ENCODE data around the gene ENDOD1.
"Not testable (repeated sequence)": the region's sequence is repeated elsewhere in the genome, so short reads cannot be mapped to it uniquely, and the experiment has no call there.

ENDOD1 gene, protein sequence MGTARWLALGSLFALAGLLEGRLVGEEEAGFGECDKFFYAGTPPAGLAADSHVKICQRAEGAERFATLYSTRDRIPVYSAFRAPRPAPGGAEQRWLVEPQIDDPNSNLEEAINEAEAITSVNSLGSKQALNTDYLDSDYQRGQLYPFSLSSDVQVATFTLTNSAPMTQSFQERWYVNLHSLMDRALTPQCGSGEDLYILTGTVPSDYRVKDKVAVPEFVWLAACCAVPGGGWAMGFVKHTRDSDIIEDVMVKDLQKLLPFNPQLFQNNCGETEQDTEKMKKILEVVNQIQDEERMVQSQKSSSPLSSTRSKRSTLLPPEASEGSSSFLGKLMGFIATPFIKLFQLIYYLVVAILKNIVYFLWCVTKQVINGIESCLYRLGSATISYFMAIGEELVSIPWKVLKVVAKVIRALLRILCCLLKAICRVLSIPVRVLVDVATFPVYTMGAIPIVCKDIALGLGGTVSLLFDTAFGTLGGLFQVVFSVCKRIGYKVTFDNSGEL

DNA sequence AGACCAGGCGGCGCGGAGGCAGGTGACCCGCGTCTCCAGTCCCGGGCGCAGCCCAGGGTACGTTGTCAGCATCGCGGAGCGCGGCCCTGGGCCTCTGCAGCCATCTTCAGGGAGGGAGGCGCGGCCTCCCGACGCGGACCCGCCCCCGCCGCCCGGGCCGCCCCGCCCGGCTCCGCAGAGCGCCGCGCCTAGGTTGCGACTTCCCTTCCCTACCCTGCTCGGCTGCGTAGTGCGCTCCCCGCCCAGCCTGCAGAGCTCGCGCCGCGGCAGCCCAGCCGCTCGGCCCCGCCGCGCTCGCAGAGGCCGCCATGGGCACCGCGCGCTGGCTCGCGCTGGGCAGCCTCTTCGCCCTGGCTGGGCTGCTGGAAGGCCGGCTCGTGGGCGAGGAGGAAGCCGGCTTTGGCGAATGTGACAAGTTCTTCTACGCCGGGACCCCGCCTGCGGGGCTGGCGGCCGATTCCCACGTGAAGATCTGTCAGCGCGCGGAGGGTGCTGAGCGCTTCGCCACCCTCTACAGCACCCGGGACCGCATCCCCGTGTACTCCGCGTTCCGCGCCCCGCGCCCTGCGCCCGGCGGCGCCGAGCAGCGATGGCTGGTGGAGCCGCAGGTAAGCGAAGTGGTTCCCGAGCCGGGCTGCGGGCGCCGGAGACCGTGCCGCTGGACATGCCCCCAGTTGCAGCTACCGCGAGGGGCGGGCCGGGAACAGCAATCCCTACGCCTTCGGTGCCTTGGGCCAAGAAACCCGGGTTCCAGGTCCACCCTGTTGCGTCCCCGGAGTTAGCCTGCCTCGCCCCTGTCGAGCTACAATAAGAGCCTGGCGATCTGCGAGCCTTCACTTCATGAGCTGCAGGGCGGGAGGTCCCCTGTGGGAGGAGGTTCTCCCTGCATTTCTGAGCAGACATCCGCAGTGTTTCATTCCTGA is at the start of gene ENDOD1:
Gene ENDOD1, plus strand, starts transcription at position 227 of the 923 bp plus-strand sequence. Its CDS starts 82 bp downstream, at position 309.
- Mint-ChIP-seq H3K27me3 (no peaks in the 10 kb centered on the region), H3K4me3 (peak within 1 kb of the TSS; percentile 90 to 95), H3K9me3 (no peaks in the 10 kb centered on the region), H3K4me1 (peaks cover 75% of the 10 kb centered on the region), H3K27ac (peak within 1 kb of the TSS; percentile 95 to 97)
- ATAC-seq (peak; percentile 95), DNase-seq (peak; percentile 85 to 88)

DNA sequence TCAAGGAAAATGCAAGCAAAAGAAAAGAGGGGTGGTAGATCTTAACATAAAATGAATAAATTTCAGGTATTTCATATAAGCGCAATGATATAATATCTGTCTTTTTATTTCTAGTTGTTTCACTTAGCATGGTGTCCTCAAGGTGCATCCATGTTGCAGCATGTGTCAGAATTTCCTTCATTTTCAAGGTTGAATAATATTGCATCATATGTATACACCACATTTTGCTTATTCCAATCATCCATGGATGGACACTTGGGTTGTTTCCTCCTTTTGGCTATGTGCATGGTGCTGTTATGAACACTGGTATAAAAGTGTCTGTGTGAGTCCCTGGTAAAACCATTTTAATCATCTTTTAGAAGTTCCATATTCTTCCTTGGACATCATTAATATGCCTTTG is 47.4 kb upstream of the ENDOD1 start:
- Mint-ChIP-seq H3K9me3 (no peaks in the 10 kb centered on the region), H3K4me3 (no peak overlapping the region), H3K4me1 (peaks cover 12% of the 10 kb centered on the region), H3K27me3 (peaks cover 75% of the 10 kb centered on the region), H3K27ac (no peak overlapping the region)
- DNase-seq (no peak), ATAC-seq (no peak)

DNA sequence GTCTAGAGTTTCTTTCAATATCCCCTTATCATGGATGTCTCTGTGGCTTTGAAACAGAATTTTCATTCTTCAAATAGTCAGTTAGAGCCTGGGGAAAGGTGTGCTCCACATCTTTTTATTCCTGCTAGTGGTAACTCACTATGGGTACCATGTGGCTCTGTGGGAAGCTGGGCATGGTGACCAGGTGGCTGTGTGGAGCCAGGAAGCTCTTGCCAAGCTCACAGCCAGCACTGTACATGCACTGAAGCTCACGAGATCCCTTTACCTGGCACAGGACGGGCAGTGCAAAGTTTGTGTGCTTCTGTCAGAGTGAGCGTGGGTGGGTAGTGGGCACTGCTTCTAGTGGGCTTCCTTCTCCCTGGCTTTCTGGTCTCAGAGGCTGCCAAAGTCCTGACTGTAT is 46.7 kb upstream of the ENDOD1 start:
- H3K27ac Mint-ChIP-seq, result no peak overlapping the region
- no peaks in the 10 kb centered on the region for H3K9me3 Mint-ChIP-seq
- peaks cover 12% of the 10 kb centered on the region for H3K4me1 Mint-ChIP-seq
- ATAC-seq, result no peak
- no peak for DNase-seq
- H3K4me3 Mint-ChIP-seq, result no peak overlapping the region
- H3K27me3 Mint-ChIP-seq, result peaks cover 73% of the 10 kb centered on the region

- ATAC-seq (no peak), DNase-seq (no peak)
- peaks cover 70% of the 10 kb centered on the region for H3K27me3 Mint-ChIP-seq
- no peaks in the 10 kb centered on the region for H3K9me3 Mint-ChIP-seq
- peaks cover 7% of the 10 kb centered on the region for H3K4me1 Mint-ChIP-seq
- no peak overlapping the region for H3K27ac Mint-ChIP-seq
- H3K4me3 Mint-ChIP-seq, result no peak overlapping the region
Observed at GRCh38 chr11:95044010-95044409, 45.6 kb upstream of the ENDOD1 start.

- H3K4me1 Mint-ChIP-seq, result peaks cover 7% of the 10 kb centered on the region
- no peaks in the 10 kb centered on the region for H3K9me3 Mint-ChIP-seq
- ATAC-seq (no peak), DNase-seq (no peak)
- peaks cover 64% of the 10 kb centered on the region for H3K27me3 Mint-ChIP-seq
- H3K4me3 Mint-ChIP-seq, result no peak overlapping the region
- H3K27ac Mint-ChIP-seq, result no peak overlapping the region
Observed at GRCh38 chr11:95045812-95046211, 43.8 kb upstream of the ENDOD1 start.

DNA sequence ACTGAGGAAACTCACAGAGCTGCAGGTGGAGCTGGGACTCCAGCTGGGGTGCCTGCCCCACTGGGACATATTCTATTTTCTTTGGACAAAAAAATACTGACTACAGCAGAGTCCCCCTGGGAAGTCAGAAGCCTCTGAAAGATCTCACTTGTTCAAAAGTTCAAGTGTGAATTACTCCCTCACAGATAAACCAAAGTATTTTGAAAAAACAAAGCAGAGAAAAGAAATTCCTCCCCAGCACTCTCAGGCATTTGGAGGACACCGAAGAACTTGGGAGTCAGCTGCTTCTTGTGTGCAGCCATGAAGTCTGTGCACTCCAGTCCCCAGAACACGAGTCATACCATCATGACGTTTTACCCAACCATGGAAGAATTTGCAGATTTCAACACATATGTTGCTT is 40.5 kb upstream of the ENDOD1 start, which contains the start of gene KDM4F:
Gene KDM4F, plus strand, starts transcription at position 301 of the 400 bp plus-strand sequence.
- not testable (repeated sequence) for DNase-seq, H3K9me3 Mint-ChIP-seq, H3K4me1 Mint-ChIP-seq, H3K4me3 Mint-ChIP-seq, H3K27ac Mint-ChIP-seq, ATAC-seq
- peaks cover 68% of the 10 kb centered on the region for H3K27me3 Mint-ChIP-seq

DNA sequence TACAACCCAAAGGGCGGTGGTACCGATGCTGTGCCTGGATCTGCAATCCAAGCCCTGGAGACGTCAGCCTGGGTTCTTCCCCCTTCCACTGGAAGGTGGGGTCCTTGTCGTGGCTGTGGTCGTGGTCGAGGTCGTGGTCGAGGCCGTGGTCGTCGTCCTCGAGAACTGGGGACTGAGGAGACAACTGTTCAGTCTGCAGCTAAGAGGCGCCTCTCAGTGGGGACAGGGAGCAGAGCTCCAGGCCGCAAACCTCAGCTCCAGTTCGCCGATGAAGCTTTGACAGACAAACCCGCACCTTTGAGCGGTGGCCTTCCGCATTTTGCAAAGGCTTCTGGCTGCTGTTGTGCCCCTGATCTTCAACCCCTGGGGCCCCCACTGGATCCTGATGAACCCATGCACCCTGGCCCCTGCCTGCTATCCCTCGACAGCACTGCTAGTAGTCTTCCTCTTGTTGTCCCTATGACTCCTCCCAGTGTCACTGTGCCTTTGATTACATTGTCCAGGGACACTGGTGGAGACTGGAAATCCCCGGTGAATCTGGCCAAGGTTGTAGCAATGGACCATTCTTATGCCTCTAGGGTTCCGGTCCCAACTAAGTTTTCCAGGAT is 38.9 kb upstream of the ENDOD1 start:
- no peaks in the 10 kb centered on the region for H3K9me3 Mint-ChIP-seq
- H3K27me3 Mint-ChIP-seq, result peaks cover 63% of the 10 kb centered on the region
- ATAC-seq, result no peak
- H3K4me1 Mint-ChIP-seq, result no peaks in the 10 kb centered on the region
- no peak overlapping the region for H3K27ac Mint-ChIP-seq
- H3K4me3 Mint-ChIP-seq, result no peak overlapping the region
- DNase-seq, result no peak

- peaks cover 56% of the 10 kb centered on the region for H3K27me3 Mint-ChIP-seq
- ATAC-seq (no peak), DNase-seq (no peak)
- no peak overlapping the region for H3K4me3 Mint-ChIP-seq
- no peaks in the 10 kb centered on the region for H3K4me1 Mint-ChIP-seq
- no peaks in the 10 kb centered on the region for H3K9me3 Mint-ChIP-seq
- no peak overlapping the region for H3K27ac Mint-ChIP-seq
Observed at GRCh38 chr11:95054356-95054755, 35.3 kb upstream of the ENDOD1 start.

GRCh38 chr11:95055283-95055897 is 34.3 kb upstream of the ENDOD1 start:
- ATAC-seq (no peak), DNase-seq (no peak)
- Mint-ChIP-seq H3K27me3 (peaks cover 56% of the 10 kb centered on the region), H3K27ac (no peak overlapping the region), H3K4me1 (no peaks in the 10 kb centered on the region), H3K4me3 (no peak overlapping the region), H3K9me3 (no peaks in the 10 kb centered on the region)

- Mint-ChIP-seq H3K4me1 (no peaks in the 10 kb centered on the region), H3K27me3 (peaks cover 47% of the 10 kb centered on the region), H3K4me3 (no peak overlapping the region), H3K9me3 (no peaks in the 10 kb centered on the region), H3K27ac (no peak overlapping the region)
- DNase-seq (no peak), ATAC-seq (no peak)
Observed at GRCh38 chr11:95057959-95058358, 31.7 kb upstream of the ENDOD1 start.

DNA sequence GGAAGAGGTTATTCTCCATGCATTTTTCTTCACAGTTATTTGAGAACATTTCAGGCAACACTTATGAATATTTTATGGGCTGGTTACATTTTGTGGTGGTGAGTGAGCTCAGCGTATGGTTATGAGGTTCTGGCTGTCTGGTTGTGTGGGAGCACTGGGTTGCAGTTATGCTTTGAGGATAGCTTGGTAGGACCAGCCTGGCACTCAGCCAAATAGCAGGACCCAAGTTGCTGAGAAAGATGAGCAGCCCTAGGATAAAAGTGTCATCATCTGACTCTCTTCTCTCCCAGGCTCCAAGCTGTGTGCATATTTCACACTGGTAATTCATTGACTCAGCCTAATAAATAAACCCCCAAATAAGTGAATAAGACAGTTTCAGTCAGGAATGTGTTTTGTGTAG is 31.0 kb upstream of the ENDOD1 start:
- Mint-ChIP-seq H3K27me3 (peaks cover 42% of the 10 kb centered on the region), H3K4me3 (no peak overlapping the region), H3K4me1 (no peaks in the 10 kb centered on the region), H3K9me3 (no peaks in the 10 kb centered on the region), H3K27ac (no peak overlapping the region)
- DNase-seq (no peak), ATAC-seq (no peak)

GRCh38 chr11:95059046-95059445 is 30.6 kb upstream of the ENDOD1 start:
- Mint-ChIP-seq H3K4me3 (no peak overlapping the region), H3K4me1 (no peaks in the 10 kb centered on the region), H3K27ac (peak overlapping the region in 1 of 2 donors; percentile 2), H3K9me3 (no peaks in the 10 kb centered on the region), H3K27me3 (peaks cover 38% of the 10 kb centered on the region)
- DNase-seq, result no peak
- no peak for ATAC-seq

DNA sequence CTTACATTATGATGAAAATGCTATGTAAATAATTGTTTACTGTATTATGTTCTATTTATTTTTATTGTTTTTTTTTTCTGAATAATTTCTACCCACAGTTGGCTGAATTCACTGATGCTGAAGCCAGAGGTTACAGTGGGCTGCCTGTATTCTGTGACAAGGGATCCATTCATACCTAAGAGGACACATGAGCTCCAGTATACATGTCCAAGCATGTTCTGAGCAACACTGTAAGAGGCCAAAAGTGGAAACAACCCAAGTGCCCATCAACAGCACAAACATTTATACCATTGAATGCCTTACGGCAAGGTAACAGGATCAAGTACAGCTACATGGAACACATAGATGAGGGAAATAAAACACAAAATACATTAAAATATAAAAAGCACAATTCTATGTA is 24.3 kb upstream of the ENDOD1 start:
- Mint-ChIP-seq H3K4me1 (peaks cover 16% of the 10 kb centered on the region), H3K27ac (no peak overlapping the region), H3K9me3 (no peaks in the 10 kb centered on the region), H3K4me3 (no peak overlapping the region), H3K27me3 (peaks cover 12% of the 10 kb centered on the region)
- DNase-seq (no peak), ATAC-seq (no peak)

- peak within 1 kb of the TSS; percentile 95 to 99 for H3K4me3 Mint-ChIP-seq
- H3K4me1 Mint-ChIP-seq, result peaks cover 23% of the 10 kb centered on the region
- DNase-seq (no peak), ATAC-seq (peak; percentile 57)
- peaks cover 12% of the 10 kb centered on the region for H3K27me3 Mint-ChIP-seq
- H3K27ac Mint-ChIP-seq, result peak within 1 kb of the TSS; percentile 98 to 99
- no peaks in the 10 kb centered on the region for H3K9me3 Mint-ChIP-seq
Observed at GRCh38 chr11:95066716-95067038, 23.0 kb upstream of the ENDOD1 start, which contains the start of gene SRSF8. Gene SRSF8 (plus strand): TSS chr11:95066919. CDS start chr11:95067227, 308 bp downstream.
